Esophagus squamous epithelium (tissue), 4 donors: Measurements from ENCODE around the gene KRT27.

Experiments used
- POLR2A ChIP-seq, 4 donors: fragments of 450-650 bp; IDR thresholded peaks; one replicate each; pipeline ENCODE4 v1.6.1; 2017; ENCODE audit warnings: antibody characterized with exemption in 4 of 4, mild to moderate bottlenecking in 4 of 4, moderate library complexity in 3 of 4
- TF ChIP-seq, protein P1 (sequence below), 6 experiments: fragments of 450-650 bp in 4 of 6; fragments of 200-600 bp in 2 of 6; sonication (generic) in 2 of 6; IDR thresholded peaks; one replicate each; pipeline ENCODE4 v1.5.1; 2016 to 2019; ENCODE audit warnings: antibody characterized with exemption in 6 of 6, mild to moderate bottlenecking in 4 of 6, moderate library complexity in 4 of 6

DNA sequence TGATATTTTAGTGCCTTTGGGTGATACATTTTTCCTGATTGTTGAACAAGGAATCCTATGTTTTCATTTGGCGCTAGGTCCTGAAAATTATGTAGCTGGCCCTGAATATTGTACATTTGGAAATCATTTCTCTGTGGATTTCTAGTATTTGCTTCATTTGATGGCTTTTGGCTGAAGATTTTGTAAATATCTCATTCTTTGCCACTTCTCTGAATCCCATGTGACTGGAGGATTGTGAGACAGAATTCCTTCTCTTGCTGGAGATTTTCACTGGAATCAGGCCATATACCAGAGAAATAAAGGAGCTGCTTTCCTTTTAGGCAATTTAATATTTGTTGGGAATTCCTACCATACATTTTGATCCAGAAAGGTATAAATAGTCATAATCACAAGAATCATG is 8.8 kb upstream of the KRT27 start:
- TF ChIP-seq, protein P1, sequence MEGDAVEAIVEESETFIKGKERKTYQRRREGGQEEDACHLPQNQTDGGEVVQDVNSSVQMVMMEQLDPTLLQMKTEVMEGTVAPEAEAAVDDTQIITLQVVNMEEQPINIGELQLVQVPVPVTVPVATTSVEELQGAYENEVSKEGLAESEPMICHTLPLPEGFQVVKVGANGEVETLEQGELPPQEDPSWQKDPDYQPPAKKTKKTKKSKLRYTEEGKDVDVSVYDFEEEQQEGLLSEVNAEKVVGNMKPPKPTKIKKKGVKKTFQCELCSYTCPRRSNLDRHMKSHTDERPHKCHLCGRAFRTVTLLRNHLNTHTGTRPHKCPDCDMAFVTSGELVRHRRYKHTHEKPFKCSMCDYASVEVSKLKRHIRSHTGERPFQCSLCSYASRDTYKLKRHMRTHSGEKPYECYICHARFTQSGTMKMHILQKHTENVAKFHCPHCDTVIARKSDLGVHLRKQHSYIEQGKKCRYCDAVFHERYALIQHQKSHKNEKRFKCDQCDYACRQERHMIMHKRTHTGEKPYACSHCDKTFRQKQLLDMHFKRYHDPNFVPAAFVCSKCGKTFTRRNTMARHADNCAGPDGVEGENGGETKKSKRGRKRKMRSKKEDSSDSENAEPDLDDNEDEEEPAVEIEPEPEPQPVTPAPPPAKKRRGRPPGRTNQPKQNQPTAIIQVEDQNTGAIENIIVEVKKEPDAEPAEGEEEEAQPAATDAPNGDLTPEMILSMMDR (IDR thresholded peaks at IDR 0.05): no peak
- no peak for TF ChIP-seq POLR2A (IDR thresholded peaks at IDR 0.05)
